ENCODE measurements around the gene IGF1R. TPM values are rescaled to one million over a fixed set of nuclear protein-coding genes. Genes with fewer than 3 reads are reported as not detected.

Gene IGF1R
- total RNA-seq, 1 experiment from 2014 or later = 16.3 TPM

- POLR2A ChIA-PET = no interaction called here
- CTCF ChIA-PET = no interaction called here
- DNase-seq (ENCODE audit: low read depth, low spot score) (no peak), ATAC-seq (no peak)
- H2AFZ ChIP-seq (ENCODE audit: low read depth, low read length, poor library complexity, severe bottlenecking) = no peak overlapping the region
- H3K4me1 ChIP-seq (ENCODE audit: control insufficient read depth in 1 of 2, insufficient read depth in 2 of 2, low read length in 2 of 2) = no peaks in the 10 kb centered on the region
- RAD21 ChIA-PET (ENCODE audit: low non-redundant PET in 1 of 2, low total read pairs in 2 of 2, uncharacterized antibody in 2 of 2, unreplicated experiment in 2 of 2) = no interaction called here
- no peaks in the 10 kb centered on the region for H3K79me2 ChIP-seq (ENCODE audit: insufficient read depth, low read length)
- H3K27ac ChIP-seq (ENCODE audit: low read depth, low read length) = no peak overlapping the region
- H3K4me2 ChIP-seq (ENCODE audit: low read length) = no peak overlapping the region
- no TSS peak for BruUV-seq (replicated peaks)
- peaks cover 0 to 4% of the 10 kb centered on the region in 2 experiments; a peak in 1 of 4 replicates for H3K9me3 ChIP-seq (ENCODE audit: control insufficient read depth in 1 of 2, insufficient read depth in 1 of 2, low read depth in 1 of 2, low read length in 2 of 2)
- intact Hi-C loops (cut with micrococcal nuclease) = no loop called here
- no peaks in the 10 kb centered on the region for H3K9me2 ChIP-seq (ENCODE audit: insufficient read depth)
- H3K36me3 ChIP-seq (ENCODE audit: control insufficient read depth in 1 of 2, insufficient read depth in 2 of 2, low read length in 2 of 2) = no peaks in the 10 kb centered on the region
- no peak for TF ChIP-seq POLR2AphosphoS5 (IDR thresholded peaks at IDR 0.05; ENCODE audit: low read depth, low read length)
- TF ChIP-seq CBX3 (IDR thresholded peaks at IDR 0.05; ENCODE audit: low read depth) = no peak
- no peak for TF ChIP-seq ZNF274 (IDR thresholded peaks at IDR 0.05; ENCODE audit: low read depth, low read length)
- no peak for TF ChIP-seq FOSL1 (IDR thresholded peaks at IDR 0.05; ENCODE audit: low read depth)
- no peak for TF ChIP-seq SIN3A (IDR thresholded peaks at IDR 0.05; ENCODE audit: low read depth)
- TF ChIP-seq YY1 (IDR thresholded peaks at IDR 0.05; ENCODE audit: extremely low read depth, insufficient replicate concordance, low read depth, low read length) = no peak
- no peak for TF ChIP-seq SRF (IDR thresholded peaks at IDR 0.05; ENCODE audit: low read depth)
- no peak for TF ChIP-seq EZH2phosphoT487 (IDR thresholded peaks at IDR 0.05; ENCODE audit: borderline replicate concordance)
- TF ChIP-seq POLR2A (IDR thresholded peaks at IDR 0.05; ENCODE audit: borderline replicate concordance, extremely low read depth, insufficient read depth, insufficient read length) = no peak
- TF ChIP-seq EZH2 (IDR thresholded peaks at IDR 0.05) = no peak
- H3K9ac ChIP-seq (ENCODE audit: low read length) = no peak overlapping the region
- H4K20me1 ChIP-seq (ENCODE audit: insufficient read depth) = no peaks in the 10 kb centered on the region
- H3K27me3 ChIP-seq (ENCODE audit: insufficient read depth, low read length) = no peaks in the 10 kb centered on the region
- H3K4me3 ChIP-seq (replicated peaks in 1 of 2; ENCODE audit: low read depth in 1 of 2, low read length in 2 of 2) = no peak overlapping the region
Observed at GRCh38 chr15:98712845-98713584, 64.7 kb downstream of the IGF1R start.

DNA sequence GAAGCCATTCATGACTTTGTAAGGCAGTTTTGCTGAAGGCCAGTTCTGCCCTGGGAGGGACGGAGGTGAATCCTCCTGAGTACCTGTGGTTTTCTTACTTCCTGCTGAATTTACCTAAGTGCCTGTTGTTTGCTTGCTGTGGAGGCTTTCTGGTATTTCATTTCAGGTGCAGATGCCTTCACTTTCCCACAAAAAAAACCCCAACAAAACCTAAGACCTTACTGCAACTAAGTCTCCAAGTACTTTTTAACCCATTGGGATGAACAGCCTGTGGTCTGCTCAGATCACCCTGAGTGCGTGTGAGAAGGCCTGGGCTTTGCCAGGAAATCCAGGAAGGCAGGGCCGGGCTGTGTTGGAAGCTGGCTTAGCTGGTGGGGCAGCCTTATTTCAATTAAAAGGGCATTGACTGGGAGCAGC lies 65.3 kb downstream of the IGF1R start:
- ChIA-PET POLR2A (no interaction called here), RAD21 (ENCODE audit: low non-redundant PET in 1 of 2, low total read pairs in 2 of 2, uncharacterized antibody in 2 of 2, unreplicated experiment in 2 of 2) (no interaction called here), CTCF (no interaction called here)
- BruUV-seq (replicated peaks) = no TSS peak
- Histone ChIP-seq H3K4me1 (ENCODE audit: control insufficient read depth in 1 of 2, insufficient read depth in 2 of 2, low read length in 2 of 2) (no peaks in the 10 kb centered on the region), H3K27me3 (ENCODE audit: insufficient read depth, low read length) (no peaks in the 10 kb centered on the region), H3K36me3 (ENCODE audit: control insufficient read depth in 1 of 2, insufficient read depth in 2 of 2, low read length in 2 of 2) (no peaks in the 10 kb centered on the region), H3K4me2 (ENCODE audit: low read length) (no peak overlapping the region), H2AFZ (ENCODE audit: low read depth, low read length, poor library complexity, severe bottlenecking) (no peak overlapping the region), H3K9me3 (ENCODE audit: control insufficient read depth in 1 of 2, insufficient read depth in 1 of 2, low read depth in 1 of 2, low read length in 2 of 2) (peaks cover 0 to 4% of the 10 kb centered on the region in 2 experiments; a peak in 1 of 4 replicates), H3K79me2 (ENCODE audit: insufficient read depth, low read length) (no peaks in the 10 kb centered on the region), H3K9ac (ENCODE audit: low read length) (no peak overlapping the region), H3K4me3 (replicated peaks in 1 of 2; ENCODE audit: low read depth in 1 of 2, low read length in 2 of 2) (no peak overlapping the region), H4K20me1 (ENCODE audit: insufficient read depth) (no peaks in the 10 kb centered on the region), H3K9me2 (ENCODE audit: insufficient read depth) (no peaks in the 10 kb centered on the region), H3K27ac (ENCODE audit: low read depth, low read length) (no peak overlapping the region)
- intact Hi-C loops (cut with micrococcal nuclease) = no loop called here
- DNase-seq (ENCODE audit: low read depth, low spot score) (no peak), ATAC-seq (no peak)
- TF ChIP-seq, protein P1, sequence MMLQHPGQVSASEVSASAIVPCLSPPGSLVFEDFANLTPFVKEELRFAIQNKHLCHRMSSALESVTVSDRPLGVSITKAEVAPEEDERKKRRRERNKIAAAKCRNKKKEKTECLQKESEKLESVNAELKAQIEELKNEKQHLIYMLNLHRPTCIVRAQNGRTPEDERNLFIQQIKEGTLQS (IDR thresholded peaks at IDR 0.05) = no peak
- TF ChIP-seq, protein P2, sequence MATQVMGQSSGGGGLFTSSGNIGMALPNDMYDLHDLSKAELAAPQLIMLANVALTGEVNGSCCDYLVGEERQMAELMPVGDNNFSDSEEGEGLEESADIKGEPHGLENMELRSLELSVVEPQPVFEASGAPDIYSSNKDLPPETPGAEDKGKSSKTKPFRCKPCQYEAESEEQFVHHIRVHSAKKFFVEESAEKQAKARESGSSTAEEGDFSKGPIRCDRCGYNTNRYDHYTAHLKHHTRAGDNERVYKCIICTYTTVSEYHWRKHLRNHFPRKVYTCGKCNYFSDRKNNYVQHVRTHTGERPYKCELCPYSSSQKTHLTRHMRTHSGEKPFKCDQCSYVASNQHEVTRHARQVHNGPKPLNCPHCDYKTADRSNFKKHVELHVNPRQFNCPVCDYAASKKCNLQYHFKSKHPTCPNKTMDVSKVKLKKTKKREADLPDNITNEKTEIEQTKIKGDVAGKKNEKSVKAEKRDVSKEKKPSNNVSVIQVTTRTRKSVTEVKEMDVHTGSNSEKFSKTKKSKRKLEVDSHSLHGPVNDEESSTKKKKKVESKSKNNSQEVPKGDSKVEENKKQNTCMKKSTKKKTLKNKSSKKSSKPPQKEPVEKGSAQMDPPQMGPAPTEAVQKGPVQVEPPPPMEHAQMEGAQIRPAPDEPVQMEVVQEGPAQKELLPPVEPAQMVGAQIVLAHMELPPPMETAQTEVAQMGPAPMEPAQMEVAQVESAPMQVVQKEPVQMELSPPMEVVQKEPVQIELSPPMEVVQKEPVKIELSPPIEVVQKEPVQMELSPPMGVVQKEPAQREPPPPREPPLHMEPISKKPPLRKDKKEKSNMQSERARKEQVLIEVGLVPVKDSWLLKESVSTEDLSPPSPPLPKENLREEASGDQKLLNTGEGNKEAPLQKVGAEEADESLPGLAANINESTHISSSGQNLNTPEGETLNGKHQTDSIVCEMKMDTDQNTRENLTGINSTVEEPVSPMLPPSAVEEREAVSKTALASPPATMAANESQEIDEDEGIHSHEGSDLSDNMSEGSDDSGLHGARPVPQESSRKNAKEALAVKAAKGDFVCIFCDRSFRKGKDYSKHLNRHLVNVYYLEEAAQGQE (IDR thresholded peaks at IDR 0.05; ENCODE audit: low read depth) = no peak
- TF ChIP-seq FOSL1 (IDR thresholded peaks at IDR 0.05; ENCODE audit: low read depth) (no peak), TCF7L2 (IDR thresholded peaks at IDR 0.05; ENCODE audit: borderline replicate concordance, extremely low read depth, insufficient read depth, insufficient read length) (no peak), YY1 (IDR thresholded peaks at IDR 0.05; ENCODE audit: extremely low read depth, insufficient replicate concordance, low read depth, low read length) (no peak)
- TF ChIP-seq, protein P3, sequence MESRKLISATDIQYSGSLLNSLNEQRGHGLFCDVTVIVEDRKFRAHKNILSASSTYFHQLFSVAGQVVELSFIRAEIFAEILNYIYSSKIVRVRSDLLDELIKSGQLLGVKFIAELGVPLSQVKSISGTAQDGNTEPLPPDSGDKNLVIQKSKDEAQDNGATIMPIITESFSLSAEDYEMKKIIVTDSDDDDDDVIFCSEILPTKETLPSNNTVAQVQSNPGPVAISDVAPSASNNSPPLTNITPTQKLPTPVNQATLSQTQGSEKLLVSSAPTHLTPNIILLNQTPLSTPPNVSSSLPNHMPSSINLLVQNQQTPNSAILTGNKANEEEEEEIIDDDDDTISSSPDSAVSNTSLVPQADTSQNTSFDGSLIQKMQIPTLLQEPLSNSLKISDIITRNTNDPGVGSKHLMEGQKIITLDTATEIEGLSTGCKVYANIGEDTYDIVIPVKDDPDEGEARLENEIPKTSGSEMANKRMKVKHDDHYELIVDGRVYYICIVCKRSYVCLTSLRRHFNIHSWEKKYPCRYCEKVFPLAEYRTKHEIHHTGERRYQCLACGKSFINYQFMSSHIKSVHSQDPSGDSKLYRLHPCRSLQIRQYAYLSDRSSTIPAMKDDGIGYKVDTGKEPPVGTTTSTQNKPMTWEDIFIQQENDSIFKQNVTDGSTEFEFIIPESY (IDR thresholded peaks at IDR 0.05; ENCODE audit: extremely low read depth, insufficient replicate concordance, low read length) = no peak
